IMR-90 (cell line): Measurements from ENCODE around the gene PRDM1. TPM values are rescaled to one million over a fixed set of nuclear protein-coding genes. Genes with fewer than 3 reads are reported as not detected.

ENCODE experiments used
- ATAC-seq: fragments of 200-7000 bp; cut with Tn5 transposase; 2 replicates; pipeline ENCODE4 v1.9.1; 2020; ENCODE audit warnings: low read depth, mild to moderate bottlenecking, moderate library complexity
- BruUV-seq: library from RNA; stranded (reverse); fragments of 400-500 nt; replicated peaks from 2 replicates; lab custom pipeline; 2021; lab: Mats Ljungman, UMichigan
- CTCF ChIA-PET: fragments of 300-600 bp; formaldehyde crosslinking; extraction: SDS; loops from one replicate; lab custom pipeline; 2021; ENCODE audit warnings: antibody characterized with exemption; lab: Yijun Ruan, JAX
- POLR2A ChIA-PET: fragments of 300-600 bp; sonication (Branson Sonifier 250); formaldehyde crosslinking; loops from one replicate; lab custom pipeline; 2022; ENCODE audit warnings: antibody characterized with exemption; ENCODE audit not compliant: unreplicated experiment; lab: Charles Lee
- DNase-seq: peaks from one replicate; pipeline ENCODE4 v3.0.0; 2013
- H2AFZ ChIP-seq: replicated peaks from 2 replicates; pipeline ENCODE3; 2013; ENCODE audit warnings: low read length, mild to moderate bottlenecking; ENCODE audit not compliant: poor library complexity
- H2AK5ac ChIP-seq: 2 replicates; pipeline ENCODE4 v1.6.1; 2013; ENCODE audit warnings: low read depth, low read length, inconsistent platforms
- H2AK9ac ChIP-seq: replicated peaks from 2 replicates; pipeline ENCODE3; 2013; ENCODE audit warnings: mild to moderate bottlenecking, low read depth, low read length, moderate library complexity; ENCODE audit not compliant: poor library complexity
- H2BK120ac ChIP-seq: 2 replicates; pipeline ENCODE4 v1.6.1; 2013; ENCODE audit warnings: low read depth, low read length, inconsistent platforms
- H2BK15ac ChIP-seq: 3 replicates; pipeline ENCODE4 v1.6.1; 2013; ENCODE audit warnings: low read depth, low read length, inconsistent platforms
- H2BK20ac ChIP-seq: 2 replicates; pipeline ENCODE4 v1.6.1; 2013; ENCODE audit warnings: low read depth, mild to moderate bottlenecking, inconsistent platforms, low read length, moderate library complexity
- H2BK5ac ChIP-seq: 2 replicates; pipeline ENCODE4 v1.6.1; 2013; ENCODE audit warnings: mild to moderate bottlenecking, low read depth, low read length, inconsistent platforms; ENCODE audit not compliant: poor library complexity, severe bottlenecking
- H3K14ac ChIP-seq: replicated peaks from 2 replicates; pipeline ENCODE4 v1.6.1; 2013; ENCODE audit warnings: low read depth, low read length, inconsistent platforms
- H3K18ac ChIP-seq: 2 replicates; pipeline ENCODE4 v1.6.1; 2013; ENCODE audit warnings: low read depth, low read length, control low read depth
- H3K23ac ChIP-seq: 2 replicates; pipeline ENCODE4 v1.6.1; 2013; ENCODE audit warnings: low read depth, low read length, inconsistent platforms
- H3K27ac ChIP-seq: 2 replicates; pipeline ENCODE4 v1.5.1; 2013; ENCODE audit warnings: mild to moderate bottlenecking, control low read depth, low read length; ENCODE audit not compliant: insufficient read depth
- H3K27me3 ChIP-seq: 2 replicates; pipeline ENCODE4 v1.6.1; 2013; ENCODE audit warnings: low read length; ENCODE audit not compliant: control insufficient read depth, insufficient read depth
- H3K36me3 ChIP-seq: 2 replicates; pipeline ENCODE4 v1.6.1; 2013; ENCODE audit warnings: low read length, mixed read lengths; ENCODE audit not compliant: control insufficient read depth, insufficient read depth
- H3K4ac ChIP-seq: 2 replicates; pipeline ENCODE4 v1.6.1; 2013; ENCODE audit warnings: low read depth, low read length, inconsistent platforms
- H3K4me1 ChIP-seq: 2 replicates; pipeline ENCODE4 v1.6.1; 2013; ENCODE audit warnings: low read length, mixed read lengths; ENCODE audit not compliant: control insufficient read depth, insufficient read depth
- H3K4me2 ChIP-seq: 2 replicates; pipeline ENCODE4 v1.6.1; 2013; ENCODE audit warnings: low read depth, mild to moderate bottlenecking, control low read depth, low read length, moderate library complexity
- H3K4me3 ChIP-seq: 2 replicates; pipeline ENCODE4 v1.5.1; 2013; ENCODE audit warnings: low read depth, mild to moderate bottlenecking, control low read depth, low read length, moderate library complexity; ENCODE audit not compliant: insufficient read depth
- H3K56ac ChIP-seq: 2 replicates; pipeline ENCODE4 v1.6.1; 2013; ENCODE audit warnings: low read length, inconsistent platforms; ENCODE audit not compliant: insufficient read depth; ENCODE audit errors: extremely low read depth
- H3K79me1 ChIP-seq, 2 experiments: 2 replicates each; pipeline ENCODE4 v1.6.1; 2013; ENCODE audit warnings: low read length in 2 of 2, inconsistent platforms in 1 of 2, low read depth in 1 of 2
- H3K9ac ChIP-seq: 2 replicates; pipeline ENCODE4 v1.6.1; 2013; ENCODE audit warnings: low read depth, low read length, control low read depth
- H3K9me1 ChIP-seq: 2 replicates; pipeline ENCODE4 v1.6.1; 2013; ENCODE audit warnings: low read length, inconsistent platforms; ENCODE audit not compliant: insufficient read depth
- H3K9me3 ChIP-seq: 2 replicates; pipeline ENCODE4 v1.6.1; 2013; ENCODE audit warnings: low read length; ENCODE audit not compliant: control insufficient read depth, insufficient read depth
- H4K20me1 ChIP-seq: 2 replicates; pipeline ENCODE4 v1.6.1; 2013; ENCODE audit warnings: low read length, inconsistent platforms; ENCODE audit not compliant: insufficient read depth
- H4K5ac ChIP-seq: 2 replicates; pipeline ENCODE4 v1.6.1; 2013; ENCODE audit warnings: mild to moderate bottlenecking, low read depth, low read length, control low read depth
- H4K8ac ChIP-seq, 2 experiments: 2 replicates each; pipeline ENCODE4 v1.6.1; 2013; ENCODE audit warnings: low read depth in 2 of 2, low read length in 2 of 2, control low read depth in 1 of 2, inconsistent platforms in 1 of 2
- H4K91ac ChIP-seq: 2 replicates; pipeline ENCODE4 v1.6.1; 2013; ENCODE audit warnings: low read depth, low read length, inconsistent platforms; ENCODE audit not compliant: insufficient read depth
- BHLHE40 ChIP-seq: fragments of 150-350 bp; IDR thresholded peaks from 2 replicates; pipeline ENCODE4 v1.6.1; 2016; ENCODE audit warnings: mild to moderate bottlenecking, low read depth, low read length
- CEBPB ChIP-seq: IDR thresholded peaks from 2 replicates; pipeline ENCODE4 v1.6.1; 2012; ENCODE audit warnings: low read depth, low read length, improper control_type of control experiment
- CHD1 ChIP-seq: IDR thresholded peaks from 2 replicates; pipeline ENCODE4 v1.6.1; 2012; ENCODE audit warnings: low read depth, low read length, improper control_type of control experiment
- MAZ ChIP-seq: IDR thresholded peaks from 2 replicates; pipeline ENCODE4 v1.6.1; 2012; ENCODE audit warnings: low read depth, mild to moderate bottlenecking, low read length, improper control_type of control experiment, moderate library complexity, borderline replicate concordance
- NFE2L2 ChIP-seq: fragments of 150-350 bp; IDR thresholded peaks from 2 replicates; pipeline ENCODE4 v1.6.1; 2016; ENCODE audit warnings: low read depth, mild to moderate bottlenecking, low read length
- POLR2A ChIP-seq: IDR thresholded peaks from 2 replicates; pipeline ENCODE4 v1.6.1; 2012; ENCODE audit warnings: mild to moderate bottlenecking, low read depth, low read length
- RCOR1 ChIP-seq: IDR thresholded peaks from 2 replicates; pipeline ENCODE4 v1.6.1; 2012; ENCODE audit warnings: mild to moderate bottlenecking, low read length, improper control_type of control experiment; ENCODE audit not compliant: insufficient replicate concordance
- WGBS, 2 experiments: methylation state at CpG; one replicate each; pipeline versions ENCODE4 v1.1.5 to v1.1.7; 2013; ENCODE audit warnings: missing lambda C conversion rate in 2 of 2; ENCODE audit not compliant: insufficient read length in 1 of 2; ENCODE audit errors: extremely low coverage in 2 of 2; 5-methylcytosine and 5-hydroxymethylcytosine counted together
- dilution Hi-C: fragments of 300-500 bp; cut with HindIII; formaldehyde crosslinking; loops from one replicate; pipeline ENCODE4 v1.14.3; 2018; ENCODE audit warnings: low sequenced_read_pairs; ENCODE audit not compliant: unreplicated experiment
- in situ Hi-C: fragments of 300-500 bp; cut with MboI; formaldehyde crosslinking; loops from 3 replicates; pipeline ENCODE4 v1.14.3; 2019; ENCODE audit warnings: low sequenced_read_pairs, inconsistent platforms, mixed read lengths
- intact Hi-C: fragments of 100-400 bp; cut with micrococcal nuclease; formaldehyde crosslinking; loops from 2 replicates; pipeline ENCODE4 v1.10.0; 2022
- polyA plus RNA-seq, 3 experiments: library from polyadenylated mRNA; depleted of rRNA; stranded (reverse); fragments of >200 nt; gene quantifications; 2 replicates each; pipeline ENCODE4 v1.2.3, GENCODE V29; 2012; ENCODE audit warnings: low replicate concordance in 1 of 3
- total RNA-seq: library from RNA; depleted of rRNA; stranded (reverse); fragments of >200 nt; gene quantifications from 2 replicates; pipeline ENCODE4 v1.2.3, GENCODE V29; 2012
- TF ChIP-seq, protein P1 (sequence below): conservative IDR thresholded peaks from 2 replicates; pipeline ENCODE4 v1.5.1; 2012; ENCODE audit warnings: mild to moderate bottlenecking, low read depth, low read length, improper control_type of control experiment
- TF ChIP-seq, protein P2 (sequence below): fragments of 150-350 bp; IDR thresholded peaks from 2 replicates; pipeline ENCODE4 v1.6.1; 2016; ENCODE audit warnings: low read depth, mild to moderate bottlenecking, low read length, moderate library complexity, borderline replicate concordance

PRDM1 gene
- total and polyA plus RNA-seq, 2 of the 4 experiments (the other 2 are of a cell fraction), result 2.3 to 3.0 TPM

DNA sequence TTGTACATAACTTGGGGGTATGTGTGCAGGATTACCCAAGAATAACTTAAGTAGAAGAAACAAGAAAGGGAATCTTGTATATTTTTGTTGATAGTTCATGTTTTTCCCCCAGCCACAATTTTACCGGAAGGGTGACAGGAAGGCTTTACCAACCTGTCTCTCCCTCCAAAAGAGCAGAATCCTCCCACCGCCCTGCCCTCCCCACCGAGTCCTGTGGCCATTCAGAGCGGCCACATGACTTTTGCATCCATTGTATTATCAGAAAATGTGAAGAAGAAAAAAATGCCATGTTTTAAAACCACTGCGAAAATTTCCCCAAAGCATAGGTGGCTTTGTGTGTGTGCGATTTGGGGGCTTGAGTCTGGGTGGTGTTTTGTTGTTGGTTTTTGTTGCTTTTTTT lies 22.0 kb downstream of the PRDM1 start:
- no peak overlapping the region for H3K4me3 ChIP-seq
- no peak overlapping the region for H2BK120ac ChIP-seq
- WGBS, 2 experiments, result no CpG with 5 or more reads among the region's 6 CpGs
- H3K9ac ChIP-seq, result no peak overlapping the region
- peaks cover 7% of the 10 kb centered on the region for H3K4me1 ChIP-seq
- BruUV-seq, result no TSS peak
- H2AFZ ChIP-seq, result no peak overlapping the region
- no peak overlapping the region for H3K56ac ChIP-seq
- ChIA-PET CTCF (no interaction called here), POLR2A (no interaction called here)
- H2AK9ac ChIP-seq, result no peak overlapping the region
- H3K27ac ChIP-seq, result no peak overlapping the region
- H2AK5ac ChIP-seq, result no peak overlapping the region
- no peak overlapping the region for H4K5ac ChIP-seq
- ATAC-seq (no peak), DNase-seq (no peak)
- dilution Hi-C loops (no loop called here), in situ Hi-C loops (no loop called here), intact Hi-C loops (no loop called here)
- H2BK15ac ChIP-seq, result no peak overlapping the region
- TF ChIP-seq CHD1, result no peak
- no peak for TF ChIP-seq POLR2A
- TF ChIP-seq CEBPB, result no peak
- TF ChIP-seq NFE2L2, result no peak
- TF ChIP-seq MAZ, result no peak
- TF ChIP-seq RCOR1, result no peak
- TF ChIP-seq, protein P1, sequence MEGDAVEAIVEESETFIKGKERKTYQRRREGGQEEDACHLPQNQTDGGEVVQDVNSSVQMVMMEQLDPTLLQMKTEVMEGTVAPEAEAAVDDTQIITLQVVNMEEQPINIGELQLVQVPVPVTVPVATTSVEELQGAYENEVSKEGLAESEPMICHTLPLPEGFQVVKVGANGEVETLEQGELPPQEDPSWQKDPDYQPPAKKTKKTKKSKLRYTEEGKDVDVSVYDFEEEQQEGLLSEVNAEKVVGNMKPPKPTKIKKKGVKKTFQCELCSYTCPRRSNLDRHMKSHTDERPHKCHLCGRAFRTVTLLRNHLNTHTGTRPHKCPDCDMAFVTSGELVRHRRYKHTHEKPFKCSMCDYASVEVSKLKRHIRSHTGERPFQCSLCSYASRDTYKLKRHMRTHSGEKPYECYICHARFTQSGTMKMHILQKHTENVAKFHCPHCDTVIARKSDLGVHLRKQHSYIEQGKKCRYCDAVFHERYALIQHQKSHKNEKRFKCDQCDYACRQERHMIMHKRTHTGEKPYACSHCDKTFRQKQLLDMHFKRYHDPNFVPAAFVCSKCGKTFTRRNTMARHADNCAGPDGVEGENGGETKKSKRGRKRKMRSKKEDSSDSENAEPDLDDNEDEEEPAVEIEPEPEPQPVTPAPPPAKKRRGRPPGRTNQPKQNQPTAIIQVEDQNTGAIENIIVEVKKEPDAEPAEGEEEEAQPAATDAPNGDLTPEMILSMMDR, result no peak
- TF ChIP-seq BHLHE40, result no peak
- TF ChIP-seq, protein P2, sequence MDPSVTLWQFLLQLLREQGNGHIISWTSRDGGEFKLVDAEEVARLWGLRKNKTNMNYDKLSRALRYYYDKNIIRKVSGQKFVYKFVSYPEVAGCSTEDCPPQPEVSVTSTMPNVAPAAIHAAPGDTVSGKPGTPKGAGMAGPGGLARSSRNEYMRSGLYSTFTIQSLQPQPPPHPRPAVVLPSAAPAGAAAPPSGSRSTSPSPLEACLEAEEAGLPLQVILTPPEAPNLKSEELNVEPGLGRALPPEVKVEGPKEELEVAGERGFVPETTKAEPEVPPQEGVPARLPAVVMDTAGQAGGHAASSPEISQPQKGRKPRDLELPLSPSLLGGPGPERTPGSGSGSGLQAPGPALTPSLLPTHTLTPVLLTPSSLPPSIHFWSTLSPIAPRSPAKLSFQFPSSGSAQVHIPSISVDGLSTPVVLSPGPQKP, result no peak
- no peak overlapping the region for H2BK20ac ChIP-seq
- H4K91ac ChIP-seq, result no peak overlapping the region
- no peak overlapping the region for H3K18ac ChIP-seq
- H3K23ac ChIP-seq, result no peak overlapping the region
- no peak overlapping the region for H4K8ac ChIP-seq
- H3K14ac ChIP-seq, result no peak overlapping the region
- H3K36me3 ChIP-seq, result peaks cover 28% of the 10 kb centered on the region
- peaks cover 10 to 40% of the 10 kb centered on the region in 2 experiments; a peak in 3 of 4 replicates for H3K79me1 ChIP-seq
- peaks cover 9% of the 10 kb centered on the region; the same call in 1 of the 2 replicates for H3K9me1 ChIP-seq
- H3K9me3 ChIP-seq, result no peaks in the 10 kb centered on the region
- no peaks in the 10 kb centered on the region for H3K27me3 ChIP-seq
- no peak overlapping the region for H3K4ac ChIP-seq
- H3K4me2 ChIP-seq, result no peak overlapping the region
- H4K20me1 ChIP-seq, result no peaks in the 10 kb centered on the region; the same call in 1 of the 2 replicates
- H2BK5ac ChIP-seq, result no peak overlapping the region
